DMS153 treated with DMSO at 0.1 percent for 48 hours (cell line): Measurements from ENCODE around the gene ADCY7.
"Not testable (repeated sequence)": the region's sequence is repeated elsewhere in the genome, so short reads cannot be mapped to it uniquely, and the experiment has no call there.

Experiments
- DNase-seq: peaks from one replicate; lab custom pipeline; 2025; ENCODE audit not compliant: unreplicated experiment; lab: John Stamatoyannopoulos, UW

Gene ADCY7

DNA sequence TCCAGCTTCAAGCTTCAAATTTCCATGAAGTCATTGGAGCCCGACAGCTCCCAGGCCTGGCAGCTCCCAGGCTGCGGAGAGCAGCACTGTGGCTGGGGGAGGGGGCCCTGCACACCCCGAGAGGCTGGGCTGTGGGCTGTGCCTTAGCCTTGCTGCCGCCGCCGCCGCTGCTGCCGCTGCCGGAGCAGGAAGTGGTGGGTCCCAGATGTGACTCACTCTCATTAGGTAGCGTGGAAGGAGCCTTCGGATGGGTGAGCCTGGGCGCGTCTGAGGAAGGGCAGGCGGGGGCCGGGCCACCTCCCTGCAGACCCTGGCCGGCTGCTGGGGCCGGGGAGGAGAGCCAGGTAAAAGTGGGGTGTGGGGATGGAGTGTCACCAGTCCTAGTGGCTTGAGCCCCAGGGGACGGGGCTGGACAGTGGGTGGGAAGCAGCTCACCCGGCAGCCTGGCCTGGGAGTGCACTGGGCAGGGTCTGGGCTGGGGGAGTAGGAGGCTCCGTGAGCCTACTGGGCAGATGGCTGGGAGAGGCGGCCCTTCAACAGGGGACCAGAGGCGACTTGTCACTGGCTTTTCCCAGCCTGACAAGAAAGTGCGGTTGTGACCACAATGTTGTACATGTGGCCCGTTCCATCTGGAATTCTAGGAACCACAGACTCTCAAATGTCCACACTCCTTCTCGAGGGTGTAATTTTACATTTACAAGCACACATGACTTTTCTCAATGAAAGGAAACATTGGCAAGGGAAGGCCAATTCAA, at the start of gene ADCY7:
Gene ADCY7, plus strand, starts transcription at position 215 of the 755 bp plus-strand sequence. CDS start 21,629 bp downstream, outside the sequence.
- DNase-seq = no peak

DNA sequence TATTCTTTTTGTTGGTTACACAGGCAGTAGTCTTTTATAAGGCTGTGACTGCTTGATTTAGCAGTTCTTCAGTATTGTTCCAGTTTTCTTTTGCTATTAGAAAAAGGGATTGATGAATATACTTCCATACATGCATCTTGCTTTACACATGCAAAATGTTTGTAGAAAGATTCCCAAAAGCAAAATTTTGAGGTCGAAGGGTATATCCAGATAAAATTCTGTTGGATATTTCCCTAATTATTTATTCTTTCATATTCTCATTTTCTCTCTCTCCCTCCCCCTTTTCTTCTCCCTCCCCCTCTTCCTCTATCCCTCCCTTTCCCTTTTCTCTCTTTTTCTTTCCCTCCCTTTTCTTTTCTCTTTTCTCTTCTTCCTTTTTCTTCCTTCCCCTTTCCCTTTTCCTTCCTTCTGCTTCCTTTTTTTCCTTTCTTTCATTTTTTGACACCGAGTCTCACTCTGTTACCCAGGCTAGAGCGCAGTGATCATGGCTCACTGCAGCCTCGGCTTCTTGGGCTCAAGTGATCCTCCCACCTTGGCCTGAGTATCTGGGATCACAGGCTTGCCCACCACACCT, 46.9 kb upstream of the ADCY7 start:
- DNase-seq = no peak

DNA sequence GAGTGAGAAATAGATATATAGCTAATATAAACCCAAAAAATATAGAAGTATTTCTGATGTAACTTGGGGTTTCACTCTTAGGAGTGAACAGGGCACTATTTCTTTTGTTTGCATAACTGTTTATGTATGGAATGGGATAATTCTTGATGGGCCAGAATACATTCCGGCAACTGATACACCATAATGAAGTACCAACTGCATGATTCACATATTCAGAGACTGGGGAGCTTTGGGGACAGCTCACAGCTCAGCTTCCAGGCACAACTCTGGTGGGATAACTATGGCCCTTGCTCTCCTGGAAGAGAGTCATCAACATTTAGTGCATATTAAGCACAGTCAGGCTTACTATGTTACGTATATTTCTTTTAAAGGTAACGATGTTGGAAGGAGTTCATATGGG, 42.1 kb upstream of the ADCY7 start:
- DNase-seq = no peak

DNA sequence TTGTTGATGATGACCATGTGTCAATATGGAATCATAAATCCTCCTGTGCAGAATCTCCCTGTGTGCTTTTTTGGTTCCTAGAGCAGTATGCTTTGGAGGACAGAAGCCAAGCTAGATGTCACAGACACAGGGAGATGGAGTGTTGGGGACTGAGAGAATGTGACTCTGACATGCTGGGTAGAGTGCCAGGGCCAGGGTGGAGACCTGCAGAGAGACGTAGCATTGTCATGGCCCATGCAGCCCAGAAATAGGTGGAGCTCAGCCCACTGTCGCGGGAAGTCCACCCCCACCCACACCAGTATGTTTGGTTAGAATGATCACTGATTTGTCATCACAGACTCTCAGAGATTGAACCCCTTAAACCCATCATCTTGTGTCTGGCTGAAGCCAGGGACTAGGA, 39.2 kb upstream of the ADCY7 start:
- no peak for DNase-seq

DNA sequence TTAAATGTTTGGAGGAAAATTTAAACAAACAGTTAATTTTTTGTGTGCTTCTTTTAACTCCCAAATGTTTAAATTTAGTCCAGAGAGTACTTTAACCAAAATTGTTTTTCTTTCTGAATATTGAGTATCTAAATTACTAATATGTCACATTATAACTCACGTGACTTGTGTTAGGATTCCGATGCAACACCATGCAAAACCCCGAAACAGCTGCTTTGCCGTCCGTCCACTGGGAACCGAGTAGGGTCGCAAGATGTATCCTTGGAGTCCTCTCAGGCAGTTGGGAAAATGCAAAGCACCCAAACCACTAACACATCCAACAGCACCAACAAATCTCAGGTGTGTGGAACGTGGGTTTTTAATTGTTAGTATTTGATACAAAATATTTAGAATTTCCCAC, 38.7 kb upstream of the ADCY7 start:
- no peak for DNase-seq

DNA sequence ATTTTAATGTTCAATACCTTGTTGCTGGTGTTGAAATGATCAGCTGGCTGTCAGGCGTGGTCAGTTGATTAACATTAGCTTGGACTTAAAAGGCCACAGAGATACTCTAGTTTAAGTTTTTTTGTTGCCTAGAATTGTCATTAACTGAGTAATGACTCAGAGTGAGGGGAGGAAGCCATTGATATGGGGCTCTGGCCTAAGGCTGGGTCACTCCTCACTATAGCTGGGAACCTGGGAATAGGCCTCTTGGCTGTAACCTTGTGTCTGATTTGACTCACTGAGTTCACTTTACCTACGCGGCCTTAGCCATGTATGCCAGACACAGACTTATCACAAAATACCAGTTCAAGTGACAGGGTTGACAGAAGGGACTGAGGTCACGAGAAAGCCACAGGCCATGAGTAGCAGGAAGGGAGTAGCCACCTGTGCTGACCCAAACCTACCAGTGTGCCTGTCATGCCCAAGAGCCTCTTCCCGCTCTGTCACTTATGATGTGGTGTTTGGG, 37.9 kb upstream of the ADCY7 start:
- no peak for DNase-seq

DNA sequence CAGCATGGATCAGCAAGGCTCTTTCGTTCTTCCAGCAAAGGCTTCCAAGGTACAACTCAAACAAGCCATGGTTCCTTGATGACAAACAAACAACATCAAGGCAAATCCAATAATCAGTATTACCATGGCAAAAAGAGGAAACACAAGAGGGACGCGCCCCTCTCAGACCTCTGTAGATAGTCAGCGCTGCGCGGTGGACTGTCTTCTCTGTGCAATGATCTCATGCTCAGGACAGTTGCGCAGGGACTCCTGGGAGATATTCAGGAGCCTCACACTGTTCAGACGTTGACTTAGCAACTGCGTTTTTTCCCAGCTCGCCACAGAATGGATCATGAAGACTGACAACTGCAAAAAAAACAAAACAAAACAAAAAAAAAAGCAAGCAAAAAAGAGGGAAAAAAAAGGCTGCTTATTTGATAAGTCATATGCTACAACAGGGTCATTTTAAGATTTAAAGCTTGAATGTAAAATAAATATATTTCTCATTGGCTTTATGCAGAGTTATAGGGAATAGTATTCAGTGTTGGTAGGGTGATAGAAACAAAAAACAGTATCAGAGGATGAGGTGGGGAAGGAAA, 37.1 kb upstream of the ADCY7 start:
- DNase-seq = no peak

DNA sequence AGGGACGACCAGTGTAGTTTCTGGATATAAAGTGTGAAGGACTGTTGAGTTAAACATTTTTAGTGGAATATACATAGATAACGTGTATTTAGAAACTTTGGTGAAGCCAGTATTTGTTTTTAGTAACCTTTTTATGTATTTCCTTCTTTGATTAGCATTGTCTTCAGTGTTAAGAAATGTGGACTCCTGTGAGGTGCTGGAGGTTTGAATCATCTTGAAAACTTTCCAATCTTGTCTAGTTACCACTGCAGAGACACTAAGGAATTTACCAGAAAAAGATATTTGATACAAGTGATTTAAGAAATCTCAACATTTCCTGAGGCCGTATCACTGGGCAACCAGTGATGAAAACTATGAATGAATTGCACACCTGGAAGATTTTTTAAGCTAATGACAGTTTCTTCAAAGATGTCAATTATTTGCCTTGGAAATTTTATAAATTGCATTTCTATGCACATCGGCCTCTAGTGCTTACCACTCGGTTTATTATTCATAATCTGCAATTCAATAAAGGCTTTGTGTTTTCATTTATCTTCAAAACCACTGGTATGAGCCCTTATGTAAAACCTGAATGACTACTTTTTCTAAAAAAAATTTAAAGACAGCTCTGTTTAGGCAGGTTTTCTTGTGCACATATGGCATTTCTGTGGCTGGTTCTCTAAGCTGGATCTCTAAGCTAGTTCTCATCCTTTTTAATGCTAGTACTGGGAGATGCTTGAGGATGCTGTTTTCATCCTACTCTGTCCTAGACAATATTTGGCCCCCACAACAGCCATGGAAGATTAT, 31.4 kb upstream of the ADCY7 start:
- no peak for DNase-seq

DNA sequence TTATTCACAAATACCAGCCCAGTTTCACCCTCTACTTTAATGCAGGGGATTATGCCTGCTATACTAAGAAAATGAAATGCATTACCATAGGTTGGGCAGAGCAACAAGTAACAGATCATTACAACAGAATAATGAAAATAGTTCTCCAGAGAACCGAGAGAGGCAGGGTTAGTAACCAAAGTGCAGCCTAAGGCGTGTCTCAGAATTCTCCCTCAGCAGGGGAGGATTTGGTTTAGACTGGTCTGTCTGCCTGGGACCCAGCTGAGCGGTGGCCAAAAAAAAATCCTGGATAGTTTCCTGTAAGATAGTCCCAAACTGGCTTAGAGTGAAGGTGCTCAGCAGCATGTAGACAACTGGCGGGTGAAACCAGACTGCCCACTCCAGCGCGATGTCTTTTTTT, 30.8 kb upstream of the ADCY7 start:
- no peak for DNase-seq

DNA sequence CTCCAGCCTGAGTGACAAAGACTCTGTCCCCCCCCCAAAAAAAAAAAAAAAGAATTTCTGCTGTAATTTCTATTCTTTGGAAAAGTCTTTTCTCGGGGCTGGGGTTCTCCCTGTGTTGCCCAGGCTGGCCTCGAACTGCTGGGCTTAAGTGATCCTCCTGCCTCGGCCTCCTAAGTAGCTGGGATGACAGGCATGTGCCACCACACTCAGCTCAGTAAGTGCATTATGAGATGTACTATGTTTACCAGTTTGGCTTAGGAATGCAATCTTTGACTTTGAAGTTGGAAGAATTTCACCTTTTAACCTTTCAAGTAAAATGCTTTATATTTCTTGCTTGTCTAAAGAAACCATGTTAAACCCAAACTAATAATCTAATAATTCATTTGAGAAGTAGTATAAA, 28.0 kb upstream of the ADCY7 start:
- DNase-seq = no peak

DNA sequence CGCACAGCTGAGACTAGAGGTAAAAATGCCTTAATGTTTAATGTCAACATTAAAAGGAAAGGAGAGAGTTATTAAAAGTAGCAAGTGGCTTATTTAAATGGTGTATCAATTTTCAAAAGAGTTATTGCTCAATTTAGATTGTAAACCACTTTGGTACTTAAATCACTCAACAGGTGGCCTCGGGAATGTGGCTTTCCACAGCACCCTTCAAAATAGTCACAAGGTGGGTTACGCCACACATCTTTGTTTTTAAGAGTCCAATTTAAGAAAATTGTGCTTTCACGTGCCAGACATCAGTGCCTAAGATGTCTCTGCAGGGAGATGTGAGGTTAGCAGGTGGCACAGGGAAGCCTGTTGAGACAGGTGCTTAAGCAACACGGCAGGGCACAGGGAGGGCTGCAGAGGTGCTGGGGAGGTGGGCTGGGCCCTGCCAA, 27.5 kb upstream of the ADCY7 start:
- DNase-seq = no peak

DNA sequence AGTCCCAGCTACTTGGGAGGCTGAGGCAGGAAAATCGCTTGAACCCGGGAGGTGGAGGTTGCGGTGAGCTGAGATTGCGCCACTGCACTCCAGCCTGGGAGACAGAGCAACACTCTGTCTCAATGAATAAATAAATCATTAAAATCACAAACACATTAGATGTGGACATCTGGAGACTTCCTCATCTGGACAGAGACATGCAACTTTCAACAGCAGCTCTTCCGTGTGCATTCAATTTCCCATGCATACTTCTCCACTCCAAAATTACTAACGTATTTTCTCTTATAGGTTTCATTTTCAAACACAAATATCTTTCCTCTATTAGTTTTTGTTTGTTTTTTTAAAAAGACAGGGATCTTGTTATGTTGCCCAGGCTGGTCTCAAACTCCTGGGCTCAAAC, 23.3 kb upstream of the ADCY7 start:
- not testable (repeated sequence) for DNase-seq

DNA sequence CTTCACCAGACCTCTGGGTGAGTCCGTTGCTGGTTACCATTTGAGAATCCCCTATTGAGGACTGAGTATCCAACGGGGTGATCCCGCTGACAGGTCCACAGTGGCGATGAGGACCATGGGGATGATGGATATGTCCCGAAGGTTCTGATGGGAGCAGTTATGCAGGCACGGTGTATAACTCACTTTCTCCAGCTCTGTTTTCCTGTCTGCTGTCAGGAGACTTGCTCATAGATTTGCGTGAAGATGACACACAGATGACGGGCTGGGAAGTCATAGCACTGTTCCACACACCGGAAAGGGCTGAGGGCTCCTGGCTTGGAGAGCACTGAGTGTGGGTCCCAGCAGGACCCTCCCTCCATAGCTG, 22.2 kb upstream of the ADCY7 start:
- DNase-seq = no peak

DNA sequence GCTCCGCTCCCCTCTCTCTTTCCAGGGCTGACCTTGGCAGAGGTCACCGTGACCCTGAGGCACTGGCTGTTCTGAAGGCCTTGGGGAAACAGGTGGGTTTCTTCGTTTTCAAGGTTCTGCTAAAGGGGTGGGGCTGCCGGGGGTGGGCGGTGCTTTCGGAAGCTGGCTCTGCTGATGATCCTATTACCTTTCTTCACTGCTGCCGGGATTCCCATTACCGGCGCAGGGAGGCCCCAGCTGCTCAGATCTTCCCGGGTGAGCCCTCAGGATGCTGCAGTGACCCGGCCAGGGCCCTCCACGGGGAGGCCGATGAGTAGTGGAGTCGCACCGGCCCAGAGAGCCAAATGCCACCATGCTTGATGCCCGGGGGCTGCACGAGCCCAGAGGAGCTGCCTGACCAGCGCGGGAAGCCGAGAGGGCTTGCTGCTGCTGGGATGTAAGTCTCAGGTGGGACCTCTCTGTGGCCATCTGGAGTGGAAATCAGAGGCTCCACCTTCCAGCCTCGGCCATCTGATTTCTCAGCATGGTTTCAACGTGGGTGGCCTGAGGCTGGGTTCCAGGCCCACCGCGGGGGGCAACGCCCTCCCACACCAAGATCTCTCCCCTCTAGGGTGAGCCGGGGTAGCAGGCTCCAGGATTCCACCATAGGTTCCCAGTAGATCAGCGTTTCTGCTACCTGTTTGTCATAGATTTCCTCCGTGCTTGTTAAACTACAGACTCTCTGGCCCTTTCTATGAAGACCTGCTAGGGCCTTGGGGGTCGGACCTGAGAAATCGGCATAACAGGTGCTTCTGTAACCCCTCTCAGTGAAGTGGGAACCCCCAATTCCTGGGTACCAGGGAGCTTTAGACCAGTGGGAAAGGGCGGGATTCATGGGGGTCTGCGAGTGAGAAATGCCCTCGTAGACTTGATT, 21.6 kb upstream of the ADCY7 start:
- no peak for DNase-seq

DNA sequence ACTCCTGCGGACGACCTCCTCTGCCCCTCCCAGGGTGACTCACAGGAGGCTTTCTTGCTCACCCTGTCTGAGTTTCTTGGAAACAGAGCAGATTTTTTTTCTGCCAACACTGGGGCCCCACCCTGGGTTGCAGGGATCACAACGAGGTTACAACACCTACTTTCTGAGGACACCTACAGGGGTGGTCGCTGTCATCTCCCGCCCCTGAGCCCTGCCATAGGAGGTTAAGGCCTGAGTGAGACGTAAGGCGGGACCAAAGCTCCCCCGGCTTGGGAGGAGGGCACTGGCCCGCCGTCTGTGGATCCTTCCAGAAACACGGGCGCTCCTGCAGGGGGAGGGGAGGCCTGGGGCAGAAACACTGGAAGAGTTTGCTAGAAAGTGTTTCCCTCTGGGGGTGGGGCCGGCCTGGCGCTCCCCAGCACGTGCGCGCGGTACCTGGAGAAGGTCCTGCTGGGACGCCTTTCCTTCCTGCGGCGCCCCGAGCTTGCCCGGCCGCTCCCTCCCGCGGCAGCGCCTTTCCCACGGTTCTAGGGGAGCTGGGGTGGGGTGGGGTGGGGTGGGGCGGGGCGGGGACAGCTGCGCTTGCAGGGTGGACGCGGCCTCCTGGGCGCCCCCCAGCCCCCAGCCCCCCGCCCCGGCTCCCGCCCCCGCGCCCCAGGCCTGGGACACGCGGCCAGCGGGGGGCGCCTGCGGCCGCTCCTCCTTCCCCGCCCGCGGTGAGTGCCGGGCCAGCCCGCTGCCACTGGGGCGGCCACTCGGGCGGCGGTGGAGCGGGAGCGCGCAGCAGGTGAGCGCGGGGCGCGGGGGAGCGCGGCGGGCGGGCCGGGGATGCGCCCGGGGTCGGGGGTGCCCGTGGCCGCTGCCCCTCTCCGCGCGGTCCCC, 20.7 kb upstream of the ADCY7 start:
- no peak for DNase-seq

DNA sequence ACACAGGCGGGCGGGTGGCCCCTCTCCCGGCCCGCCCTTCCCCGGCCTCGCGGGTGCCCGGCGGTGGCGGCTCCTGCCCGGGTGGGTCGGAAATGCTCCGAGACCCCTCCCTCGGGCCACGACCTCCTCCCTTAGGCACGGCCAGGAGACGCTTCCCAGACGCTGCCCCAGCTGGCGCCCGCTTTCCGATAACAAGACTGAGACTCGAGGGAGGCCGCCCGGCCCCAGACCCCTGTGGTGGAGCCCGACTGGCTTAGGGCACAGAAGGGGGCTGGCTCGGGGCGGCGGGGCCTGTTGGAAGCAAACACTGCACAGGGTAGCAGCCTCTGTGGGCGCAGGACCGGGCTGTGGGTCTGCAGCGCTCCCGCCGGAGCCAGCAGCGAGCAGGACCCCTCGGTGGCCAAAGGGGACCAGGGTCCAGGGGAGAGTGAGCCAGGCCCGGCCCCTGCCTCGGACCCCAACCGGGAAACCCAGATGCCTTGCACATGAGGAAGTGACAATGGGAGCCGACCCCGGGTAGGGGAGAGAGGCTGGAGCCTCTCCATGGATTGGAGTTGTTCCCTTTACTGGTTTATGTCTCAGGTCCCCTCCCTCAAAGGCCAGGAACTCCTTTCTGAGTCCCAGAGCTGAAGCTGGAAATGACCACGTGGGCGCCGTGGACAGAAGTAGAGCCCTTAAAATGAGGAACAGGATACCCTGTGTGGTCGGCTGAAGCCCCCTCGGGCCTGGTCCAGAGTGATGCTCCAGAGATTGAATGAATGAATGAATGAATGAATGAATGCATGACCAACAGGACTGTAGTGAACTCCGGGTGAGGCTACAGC, 19.8 kb upstream of the ADCY7 start:
- DNase-seq = no peak

DNA sequence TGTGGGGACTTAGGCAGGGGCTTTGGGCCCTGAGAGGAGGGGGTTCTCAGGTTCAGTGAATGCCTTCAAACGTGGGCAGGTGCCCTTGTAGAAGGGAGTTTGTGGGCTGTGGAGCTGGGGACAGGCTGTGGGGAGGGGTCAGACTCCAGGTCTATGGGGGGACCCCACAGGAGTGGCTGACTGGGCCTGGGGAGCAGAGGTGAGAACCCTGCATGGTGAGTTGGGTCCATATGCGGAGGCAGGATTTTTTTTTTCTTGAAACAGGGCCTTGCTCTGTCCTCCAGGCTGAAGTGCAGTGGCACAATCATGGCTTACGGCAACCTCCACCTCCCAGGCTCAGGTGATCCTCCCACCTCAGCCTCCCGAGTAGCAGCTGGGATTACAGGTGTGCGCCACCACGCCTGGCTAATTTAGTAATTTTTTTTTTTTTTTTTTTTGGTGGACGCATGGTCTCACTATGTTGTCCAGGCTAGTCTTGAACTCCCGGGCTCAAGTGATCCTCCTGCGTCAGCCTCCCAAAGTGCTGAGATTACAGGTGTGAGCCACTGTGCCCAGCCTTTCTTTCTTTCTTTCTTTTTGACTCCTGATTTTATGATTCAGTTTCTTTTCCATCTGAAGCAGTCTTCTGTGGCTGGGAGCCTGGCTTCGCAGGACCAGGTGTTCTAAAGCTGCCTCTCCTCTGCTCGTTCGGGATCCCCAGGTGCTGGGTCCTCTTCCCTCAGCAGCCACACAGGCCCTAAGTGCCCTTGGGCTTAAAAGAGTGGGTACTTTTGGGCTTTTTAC, 19.0 kb upstream of the ADCY7 start:
- no peak for DNase-seq
